Upper lobe of left lung (tissue), 4 donors: ENCODE results near the gene ASB1.

Experiments used
- CTCF ChIP-seq, 6 experiments: fragments of 450-650 bp in 4 of 6; fragments of 200-600 bp in 2 of 6; sonication (generic) in 2 of 6; IDR thresholded peaks; one replicate each; pipeline ENCODE4 v1.5.1; 2016 to 2019; ENCODE audit warnings: antibody characterized with exemption in 6 of 6
- EP300 ChIP-seq, 4 donors: sonication (generic); formaldehyde crosslinking; IDR thresholded peaks; one replicate each; pipeline ENCODE4 v1.5.1; 2017; ENCODE audit warnings: antibody characterized with exemption in 4 of 4, control low read depth in 2 of 4
- POLR2A ChIP-seq, 4 donors: fragments of 450-650 bp; IDR thresholded peaks; one replicate each; pipeline ENCODE4 v1.5.1; 2016 to 2017; ENCODE audit warnings: antibody characterized with exemption in 4 of 4, mild to moderate bottlenecking in 2 of 4

GRCh38 chr2:238401551-238401950, 25.2 kb upstream of the ASB1 start:
- TF ChIP-seq CTCF (IDR thresholded peaks at IDR 0.05): no peak
- no peak for TF ChIP-seq EP300 (IDR thresholded peaks at IDR 0.05)
- no peak for TF ChIP-seq POLR2A (IDR thresholded peaks at IDR 0.05)
